Kidney tubule cell (primary cell): ENCODE data around the gene MYO1D.
"Not testable (repeated sequence)": the region's sequence is repeated elsewhere in the genome, so short reads cannot be mapped to it uniquely, and the experiment has no call there.

Experiments
- DNase-seq: peaks from one replicate; pipeline ENCODE4 v3.0.0-alpha.2; 2018; ENCODE audit warnings: low spot score

MYO1D gene

GRCh38 chr17:32855620-32856019 lies 21.3 kb downstream of the MYO1D start:
- no peak for DNase-seq

GRCh38 chr17:32854832-32855389 lies 22.0 kb downstream of the MYO1D start:
- no peak for DNase-seq

GRCh38 chr17:32854207-32854606 lies 22.7 kb downstream of the MYO1D start:
- peak; percentile 58 for DNase-seq

GRCh38 chr17:32852811-32853210 lies 24.1 kb downstream of the MYO1D start:
- DNase-seq, result peak; percentile 31

GRCh38 chr17:32849879-32850278 lies 27.0 kb downstream of the MYO1D start:
- no peak for DNase-seq

- DNase-seq, result no peak
Observed at GRCh38 chr17:32847977-32848376, 28.9 kb downstream of the MYO1D start.

- DNase-seq, result no peak
Observed at GRCh38 chr17:32846143-32846542, 30.8 kb downstream of the MYO1D start.

- no peak for DNase-seq
Observed at GRCh38 chr17:32840241-32840640, 36.7 kb downstream of the MYO1D start.

GRCh38 chr17:32836527-32836926 lies 40.4 kb downstream of the MYO1D start:
- no peak for DNase-seq

- no peak for DNase-seq
Observed at GRCh38 chr17:32835291-32835761, 41.6 kb downstream of the MYO1D start.

GRCh38 chr17:32834104-32834503 lies 42.8 kb downstream of the MYO1D start:
- DNase-seq, result no peak

- DNase-seq, result no peak
Observed at GRCh38 chr17:32833526-32833925, 43.4 kb downstream of the MYO1D start.

GRCh38 chr17:32833076-32833475 lies 43.8 kb downstream of the MYO1D start:
- DNase-seq, result no peak

GRCh38 chr17:32831627-32832243 lies 45.2 kb downstream of the MYO1D start:
- no peak for DNase-seq

GRCh38 chr17:32831223-32831622 lies 45.7 kb downstream of the MYO1D start:
- DNase-seq, result no peak

- no peak for DNase-seq
Observed at GRCh38 chr17:32828822-32829221, 48.1 kb downstream of the MYO1D start.

GRCh38 chr17:32827227-32827626 lies 49.7 kb downstream of the MYO1D start:
- no peak for DNase-seq

GRCh38 chr17:32826076-32826475 lies 50.8 kb downstream of the MYO1D start:
- no peak for DNase-seq

- DNase-seq, result no peak
Observed at GRCh38 chr17:32824334-32824733, 52.6 kb downstream of the MYO1D start.

- peak; percentile 30 for DNase-seq
Observed at GRCh38 chr17:32822996-32823395, 53.9 kb downstream of the MYO1D start.

- not testable (repeated sequence) for DNase-seq
Observed at GRCh38 chr17:32821987-32822934, 54.7 kb downstream of the MYO1D start.

GRCh38 chr17:32820440-32820839 lies 56.5 kb downstream of the MYO1D start:
- DNase-seq, result no peak

GRCh38 chr17:32819787-32820186 lies 57.1 kb downstream of the MYO1D start:
- DNase-seq, result no peak
